ENCODE data around the gene VCY1B. TPM values are rescaled to one million over a fixed set of nuclear protein-coding genes. Genes with fewer than 3 reads are reported as not detected.
"Not testable (repeated sequence)": the region's sequence is repeated elsewhere in the genome, so short reads cannot be mapped to it uniquely, and the experiment has no call there.

The VCY1B gene
- total RNA-seq, result not detected

DNA sequence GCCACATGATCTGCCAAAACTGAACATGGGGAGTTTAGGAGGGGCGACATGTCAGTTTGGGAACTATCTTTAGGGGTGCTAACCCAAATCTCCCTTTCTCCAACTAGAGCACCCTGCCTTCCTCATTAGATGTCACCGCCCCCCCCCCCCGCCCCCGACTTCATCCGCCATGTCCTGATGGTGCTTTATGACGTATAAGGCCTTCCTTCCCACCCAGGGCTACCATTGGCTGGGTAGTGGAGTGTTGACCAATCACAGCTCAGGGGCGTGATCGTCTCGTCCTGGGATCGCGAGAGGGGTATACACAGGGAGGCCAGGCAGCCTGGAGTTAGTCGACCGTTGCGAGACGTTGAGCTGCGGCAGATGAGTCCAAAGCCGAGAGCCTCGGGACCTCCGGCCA is at the start of gene VCY1B:
Gene VCY1B, plus strand, starts transcription at position 301 of the 400 bp plus-strand sequence. Its CDS starts 63 bp downstream, at position 364.
- DNase-seq; H3K27me3 ChIP-seq; H3K4me1 ChIP-seq; H3K27ac ChIP-seq; H3K4me3 ChIP-seq; ATAC-seq; H3K36me3 ChIP-seq; intact Hi-C loops (cut with DNase I; ENCODE audit: low total_unique reads); H3K9me3 ChIP-seq; in situ Hi-C loops (cut with MboI; ENCODE audit: low sequenced_read_pairs in 4 of 4): not testable (repeated sequence)

DNA sequence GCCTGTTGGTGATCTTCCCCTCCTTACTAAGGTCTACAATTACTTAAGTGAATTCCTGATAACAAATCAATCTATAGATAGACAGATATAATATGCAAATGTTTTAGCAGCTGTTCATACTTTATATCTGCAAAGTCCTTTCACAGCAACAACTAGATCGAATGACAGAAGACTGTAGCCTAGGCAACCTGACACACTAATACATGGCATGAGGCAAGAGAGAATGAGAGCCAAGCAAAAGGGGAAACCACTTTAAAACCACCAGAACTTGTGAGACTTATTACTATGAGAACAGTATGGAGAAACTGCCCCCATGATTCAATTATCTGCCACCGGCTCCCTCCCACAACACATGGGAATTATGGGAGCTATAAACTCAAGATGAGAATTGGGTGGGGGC is 44.1 kb upstream of the VCY1B start:
- H3K27ac ChIP-seq; H3K36me3 ChIP-seq; intact Hi-C loops (cut with DNase I; ENCODE audit: low total_unique reads); H3K4me3 ChIP-seq; ATAC-seq; DNase-seq; H3K9me3 ChIP-seq; H3K4me1 ChIP-seq; in situ Hi-C loops (cut with MboI; ENCODE audit: low sequenced_read_pairs in 4 of 4); H3K27me3 ChIP-seq: not testable (repeated sequence)

DNA sequence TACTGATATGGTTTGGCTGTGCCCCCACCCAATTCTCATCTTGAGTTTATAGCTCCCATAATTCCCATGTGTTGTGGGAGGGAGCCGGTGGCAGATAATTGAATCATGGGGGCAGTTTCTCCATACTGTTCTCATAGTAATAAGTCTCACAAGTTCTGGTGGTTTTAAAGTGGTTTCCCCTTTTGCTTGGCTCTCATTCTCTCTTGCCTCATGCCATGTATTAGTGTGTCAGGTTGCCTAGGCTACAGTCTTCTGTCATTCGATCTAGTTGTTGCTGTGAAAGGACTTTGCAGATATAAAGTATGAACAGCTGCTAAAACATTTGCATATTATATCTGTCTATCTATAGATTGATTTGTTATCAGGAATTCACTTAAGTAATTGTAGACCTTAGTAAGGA is 25.6 kb upstream of the VCY1B start:
- H3K4me1 ChIP-seq; H3K27me3 ChIP-seq; H3K4me3 ChIP-seq; ATAC-seq; H3K36me3 ChIP-seq; H3K9me3 ChIP-seq; H3K27ac ChIP-seq; DNase-seq; in situ Hi-C loops (cut with MboI; ENCODE audit: low sequenced_read_pairs in 4 of 4); intact Hi-C loops (cut with DNase I; ENCODE audit: low total_unique reads): not testable (repeated sequence)

DNA sequence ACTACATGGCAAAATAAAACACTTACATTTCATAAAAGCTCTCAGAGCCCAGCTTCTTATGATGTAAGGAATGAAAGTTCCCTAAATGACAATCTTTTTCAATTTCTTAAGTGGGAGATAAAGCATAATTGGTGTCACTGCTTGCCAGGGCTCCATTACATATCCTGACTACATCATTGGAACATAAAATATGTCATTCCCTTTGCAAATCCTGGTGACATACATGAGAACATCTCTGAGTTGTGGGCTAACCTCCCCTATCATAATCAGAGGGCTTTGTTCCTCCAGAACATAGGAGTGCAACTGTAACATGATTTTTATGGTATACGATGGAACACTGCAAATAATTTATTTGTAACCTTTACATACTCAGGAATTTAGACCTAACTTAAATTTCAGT is 29.9 kb downstream of the VCY1B start:
- Histone ChIP-seq H3K27me3 (no peaks in the 10 kb centered on the region), H3K4me1 (no peaks in the 10 kb centered on the region), H3K4me3 (no peak overlapping the region), H3K9me3 (no peaks in the 10 kb centered on the region), H3K27ac (no peak overlapping the region), H3K36me3 (no peaks in the 10 kb centered on the region)
- DNase-seq, result no peak
- ATAC-seq, result no peak
- TF ChIP-seq POLR2A (IDR thresholded peaks at IDR 0.05), result no peak
- TF ChIP-seq, protein P1, sequence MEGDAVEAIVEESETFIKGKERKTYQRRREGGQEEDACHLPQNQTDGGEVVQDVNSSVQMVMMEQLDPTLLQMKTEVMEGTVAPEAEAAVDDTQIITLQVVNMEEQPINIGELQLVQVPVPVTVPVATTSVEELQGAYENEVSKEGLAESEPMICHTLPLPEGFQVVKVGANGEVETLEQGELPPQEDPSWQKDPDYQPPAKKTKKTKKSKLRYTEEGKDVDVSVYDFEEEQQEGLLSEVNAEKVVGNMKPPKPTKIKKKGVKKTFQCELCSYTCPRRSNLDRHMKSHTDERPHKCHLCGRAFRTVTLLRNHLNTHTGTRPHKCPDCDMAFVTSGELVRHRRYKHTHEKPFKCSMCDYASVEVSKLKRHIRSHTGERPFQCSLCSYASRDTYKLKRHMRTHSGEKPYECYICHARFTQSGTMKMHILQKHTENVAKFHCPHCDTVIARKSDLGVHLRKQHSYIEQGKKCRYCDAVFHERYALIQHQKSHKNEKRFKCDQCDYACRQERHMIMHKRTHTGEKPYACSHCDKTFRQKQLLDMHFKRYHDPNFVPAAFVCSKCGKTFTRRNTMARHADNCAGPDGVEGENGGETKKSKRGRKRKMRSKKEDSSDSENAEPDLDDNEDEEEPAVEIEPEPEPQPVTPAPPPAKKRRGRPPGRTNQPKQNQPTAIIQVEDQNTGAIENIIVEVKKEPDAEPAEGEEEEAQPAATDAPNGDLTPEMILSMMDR (IDR thresholded peaks at IDR 0.05 in 4 of 5, conservative IDR thresholded peaks at IDR 0.05 in 1 of 5), result no peak
- intact Hi-C loops (cut with DNase I; ENCODE audit: low total_unique reads), result no loop called here
- in situ Hi-C loops (cut with MboI; ENCODE audit: low sequenced_read_pairs in 4 of 4), result no loop called here

Other genes with a start within 250 kb of the VCY1B start
- gene VCY, start 69.8 kb upstream of the VCY1B start, total RNA-seq, result not detected

All from gastrocnemius medialis (tissue), 4 donors.